DND-41 (cell line): Measurements from ENCODE around the gene TMEM38A.

Experiments
- ATAC-seq: fragments of 200-7000 bp; cut with Tn5 transposase; 3 replicates; pipeline ENCODE4 v1.9.1; 2021; ENCODE audit warnings: low read depth; ENCODE audit not compliant: insufficient read depth
- DNase-seq: peaks from one replicate; pipeline ENCODE4 v3.0.0-alpha.2; 2020
- H2AFZ ChIP-seq: 2 replicates; pipeline ENCODE4 v1.6.0; 2012; ENCODE audit warnings: low read depth, low read length
- H3K27ac ChIP-seq: 2 replicates; pipeline ENCODE4 v1.5.1; 2012; ENCODE audit warnings: low read length, inconsistent platforms
- H3K27me3 ChIP-seq: fragments of 200-600 bp; sonication (generic); 2 replicates; pipeline ENCODE4 v1.6.0; 2012; ENCODE audit warnings: low read length, mild to moderate bottlenecking, inconsistent platforms; ENCODE audit not compliant: insufficient read depth, poor library complexity
- H3K36me3 ChIP-seq: 2 replicates; pipeline ENCODE4 v1.5.1; 2012; ENCODE audit warnings: low read length, inconsistent platforms; ENCODE audit not compliant: insufficient read depth
- H3K4me1 ChIP-seq: 2 replicates; pipeline ENCODE4 v1.5.1; 2012; ENCODE audit warnings: mild to moderate bottlenecking, low read length; ENCODE audit not compliant: insufficient read depth
- H3K4me2 ChIP-seq: 2 replicates; pipeline ENCODE4 v1.6.0; 2012; ENCODE audit warnings: mild to moderate bottlenecking, moderate library complexity, low read length, inconsistent platforms; ENCODE audit not compliant: insufficient read depth
- H3K4me3 ChIP-seq, 2 experiments: fragments of 200-600 bp in 1 of 2; shearing (Covaris generic) in 1 of 2; 2 replicates each; pipeline ENCODE4 v1.5.1; 2012 to 2016; ENCODE audit warnings: inconsistent platforms in 2 of 2, low read length in 2 of 2, mild to moderate bottlenecking in 2 of 2, low read depth in 1 of 2, moderate library complexity in 1 of 2
- H3K79me2 ChIP-seq: 2 replicates; pipeline ENCODE4 v1.6.0; 2012; ENCODE audit warnings: low read length, inconsistent platforms; ENCODE audit not compliant: insufficient read depth
- H3K9ac ChIP-seq: 2 replicates; pipeline ENCODE4 v1.6.0; 2012; ENCODE audit warnings: low read depth, mild to moderate bottlenecking, inconsistent platforms, low read length, moderate library complexity
- H3K9me3 ChIP-seq: 2 replicates; pipeline ENCODE4 v1.5.1; 2012; ENCODE audit warnings: low read length, moderate library complexity, mild to moderate bottlenecking, inconsistent platforms; ENCODE audit not compliant: insufficient read depth, severe bottlenecking
- H4K20me1 ChIP-seq: 2 replicates; pipeline ENCODE4 v1.6.0; 2012; ENCODE audit warnings: low read length; ENCODE audit not compliant: insufficient read depth
- CTCF ChIP-seq: IDR thresholded peaks from 2 replicates; pipeline ENCODE4 v1.5.1; 2012; ENCODE audit warnings: borderline replicate concordance, low read length, moderate library complexity, mild to moderate bottlenecking; ENCODE audit not compliant: poor library complexity, severe bottlenecking; ENCODE audit errors: extremely low read depth
- EZH2 ChIP-seq: IDR thresholded peaks from 3 replicates; pipeline ENCODE4 v1.6.1; 2012; ENCODE audit warnings: borderline replicate concordance, low read depth, mild to moderate bottlenecking, moderate library complexity, low read length, inconsistent platforms; ENCODE audit not compliant: severe bottlenecking

The TMEM38A gene

GRCh38 chr19:16620018-16620417 lies 40.9 kb upstream of the TMEM38A start:
- Histone ChIP-seq H3K4me2 (no peak overlapping the region), H3K36me3 (peaks cover 27% of the 10 kb centered on the region), H3K9me3 (no peaks in the 10 kb centered on the region), H3K27me3 (no peaks in the 10 kb centered on the region), H3K79me2 (peaks cover 100% of the 10 kb centered on the region), H3K9ac (no peak overlapping the region), H3K4me3 (no peak overlapping the region), H4K20me1 (peaks cover 97% of the 10 kb centered on the region), H3K27ac (no peak overlapping the region), H2AFZ (no peak overlapping the region), H3K4me1 (no peaks in the 10 kb centered on the region; the same call in 1 of the 2 replicates)
- DNase-seq (no peak), ATAC-seq (no peak)
- TF ChIP-seq EZH2 = no peak
- no peak for TF ChIP-seq CTCF

- H3K27ac ChIP-seq = no peak overlapping the region
- no peak overlapping the region for H2AFZ ChIP-seq
- peaks cover 100% of the 10 kb centered on the region for H3K79me2 ChIP-seq
- H3K4me2 ChIP-seq = no peak overlapping the region
- no peaks in the 10 kb centered on the region for H3K9me3 ChIP-seq
- no peak for TF ChIP-seq EZH2
- no peak for TF ChIP-seq CTCF
- H3K4me3 ChIP-seq = no peak overlapping the region
- H3K9ac ChIP-seq = no peak overlapping the region
- DNase-seq (no peak), ATAC-seq (no peak)
- peaks cover 100% of the 10 kb centered on the region for H4K20me1 ChIP-seq
- peaks cover 32% of the 10 kb centered on the region for H3K36me3 ChIP-seq
- no peaks in the 10 kb centered on the region for H3K27me3 ChIP-seq
- H3K4me1 ChIP-seq = peaks cover 4% of the 10 kb centered on the region
Observed at GRCh38 chr19:16620584-16620983, 40.4 kb upstream of the TMEM38A start.

- ATAC-seq (no peak), DNase-seq (no peak)
- H3K4me2 ChIP-seq = no peak overlapping the region
- H3K9me3 ChIP-seq = no peaks in the 10 kb centered on the region
- H3K9ac ChIP-seq = no peak overlapping the region
- no peak overlapping the region for H3K4me3 ChIP-seq
- no peak overlapping the region for H3K27ac ChIP-seq
- H3K27me3 ChIP-seq = no peaks in the 10 kb centered on the region
- no peak for TF ChIP-seq EZH2
- no peak for TF ChIP-seq CTCF
- peaks cover 100% of the 10 kb centered on the region for H3K79me2 ChIP-seq
- H3K4me1 ChIP-seq = peaks cover 11% of the 10 kb centered on the region
- H3K36me3 ChIP-seq = peaks cover 39% of the 10 kb centered on the region
- H2AFZ ChIP-seq = no peak overlapping the region
- peaks cover 100% of the 10 kb centered on the region for H4K20me1 ChIP-seq
Observed at GRCh38 chr19:16621165-16621800, 39.7 kb upstream of the TMEM38A start.
